MCF 10A (cell line): Measurements from ENCODE around the gene TSSC4. TPM values are rescaled to one million over a fixed set of nuclear protein-coding genes. Genes with fewer than 3 reads are reported as not detected.

ENCODE experiments used
- BruUV-seq: library from RNA; stranded (reverse); fragments of 400-500 nt; replicated peaks from 2 replicates; lab custom pipeline; 2021; lab: Mats Ljungman, UMichigan
- CTCF ChIA-PET: fragments of 300-600 bp; sonication (Branson Sonifier 250); formaldehyde crosslinking; extraction: SDS; loops from one replicate; lab custom pipeline; 2021; ENCODE audit warnings: antibody characterized with exemption, inconsistent platforms; lab: Yijun Ruan, JAX
- POLR2A ChIA-PET: fragments of 300-600, 350-650 bp; sonication (Branson Sonifier 250); formaldehyde crosslinking; extraction: SDS; loops from one replicate; lab custom pipeline; 2020; ENCODE audit warnings: antibody characterized with exemption, inconsistent platforms; lab: Yijun Ruan, JAX
- DNase-seq: peaks from one replicate; pipeline ENCODE4 v3.0.0-alpha.2; 2018; ENCODE audit not compliant: unreplicated experiment
- H3K27ac Mint-ChIP-seq: one replicate; pipeline ENCODE4 v1.8.0; 2022; ENCODE audit warnings: mild to moderate bottlenecking, low read depth, mixed read lengths; ENCODE audit not compliant: unreplicated experiment
- H3K27me3 Mint-ChIP-seq: one replicate; pipeline ENCODE4 v1.8.0; 2022; ENCODE audit warnings: mixed read lengths; ENCODE audit not compliant: insufficient read depth, unreplicated experiment
- H3K36me3 Mint-ChIP-seq: one replicate; pipeline ENCODE4 v1.8.0; 2022; ENCODE audit warnings: mild to moderate bottlenecking, moderate library complexity, mixed read lengths; ENCODE audit not compliant: insufficient read depth, unreplicated experiment
- H3K4me1 Mint-ChIP-seq: one replicate; pipeline ENCODE4 v1.8.0; 2022; ENCODE audit warnings: mixed read lengths; ENCODE audit not compliant: insufficient read depth, unreplicated experiment
- H3K4me3 Mint-ChIP-seq: one replicate; pipeline ENCODE4 v1.8.0; 2022; ENCODE audit warnings: mild to moderate bottlenecking, moderate library complexity, mixed read lengths; ENCODE audit not compliant: unreplicated experiment
- H3K9me3 Mint-ChIP-seq: one replicate; pipeline ENCODE4 v1.8.0; 2022; ENCODE audit warnings: mixed read lengths; ENCODE audit not compliant: unreplicated experiment
- CTCF ChIP-seq: fragments of 200-600 bp; IDR thresholded peaks from one replicate; pipeline ENCODE4 v1.8.0; 2022; ENCODE audit warnings: antibody characterized with exemption, mild to moderate bottlenecking; ENCODE audit not compliant: unreplicated experiment
- intact Hi-C: fragments of 100-400 bp; cut with micrococcal nuclease; formaldehyde crosslinking; loops from 2 replicates; pipeline ENCODE4 v1.14.1; 2022
- total RNA-seq: library from RNA; stranded (reverse); gene quantifications from 2 replicates; pipeline ENCODE4 v1.2.3, GENCODE V29; 2022

The TSSC4 gene
- total RNA-seq, 1 experiment from 2014 or later = 70.3 TPM

- no peak for DNase-seq
- Mint-ChIP-seq H3K27ac (no peak overlapping the region), H3K27me3 (no peaks in the 10 kb centered on the region), H3K4me1 (peaks cover 13% of the 10 kb centered on the region), H3K9me3 (no peaks in the 10 kb centered on the region), H3K36me3 (peaks cover 8% of the 10 kb centered on the region), H3K4me3 (no peak overlapping the region)
- CTCF ChIA-PET = interaction anchor here (1.0 to 1.5 kb wide), 6 partner anchors 17 to 78 kb away, joined by 3 to 6 read pairs (median 4); partner anchors contain the start of gene TSSC4
- intact Hi-C loops = no loop called here
- no TSS peak for BruUV-seq
- POLR2A ChIA-PET = no interaction called here
- TF ChIP-seq CTCF = no peak
Observed at GRCh38 chr11:2382936-2383851, 17.4 kb upstream of the TSSC4 start.

GRCh38 chr11:2383852-2384804, 16.4 kb upstream of the TSSC4 start:
- H3K27me3 Mint-ChIP-seq = no peaks in the 10 kb centered on the region
- ChIA-PET CTCF (interaction anchor here (1.5 kb wide), 1 partner anchor 79 kb away, joined by 5 read pairs; no protein-coding TSS in a partner anchor), POLR2A (no interaction called here)
- H3K4me3 Mint-ChIP-seq = no peak overlapping the region
- TF ChIP-seq CTCF = no peak
- H3K36me3 Mint-ChIP-seq = peaks cover 8% of the 10 kb centered on the region
- no TSS peak for BruUV-seq
- no peak for DNase-seq
- intact Hi-C loops = no loop called here
- no peak overlapping the region for H3K27ac Mint-ChIP-seq
- H3K9me3 Mint-ChIP-seq = no peaks in the 10 kb centered on the region
- peaks cover 10% of the 10 kb centered on the region for H3K4me1 Mint-ChIP-seq

- BruUV-seq = no TSS peak
- Mint-ChIP-seq H3K9me3 (no peaks in the 10 kb centered on the region), H3K36me3 (peaks cover 8% of the 10 kb centered on the region), H3K4me3 (no peak overlapping the region), H3K4me1 (peaks cover 18% of the 10 kb centered on the region), H3K27me3 (no peaks in the 10 kb centered on the region), H3K27ac (no peak overlapping the region)
- TF ChIP-seq CTCF = no peak
- intact Hi-C loops = no loop called here
- ChIA-PET CTCF (interaction anchor here (0.9 to 1.4 kb wide), 2 partner anchors 14 to 811 kb away, joined by 3 to 8 read pairs; partner anchors contain the start of gene TSSC4), POLR2A (interaction anchor here (1.2 kb wide), 1 partner anchor 12 kb away, joined by 3 read pairs; no protein-coding TSS in a partner anchor)
- DNase-seq = no peak
Observed at GRCh38 chr11:2385156-2386151, 15.1 kb upstream of the TSSC4 start.
